ENCODE measurements around the gene SHISA9.
"Not testable (repeated sequence)": the region's sequence is repeated elsewhere in the genome, so short reads cannot be mapped to it uniquely, and the experiment has no call there.

SHISA9 gene

DNA sequence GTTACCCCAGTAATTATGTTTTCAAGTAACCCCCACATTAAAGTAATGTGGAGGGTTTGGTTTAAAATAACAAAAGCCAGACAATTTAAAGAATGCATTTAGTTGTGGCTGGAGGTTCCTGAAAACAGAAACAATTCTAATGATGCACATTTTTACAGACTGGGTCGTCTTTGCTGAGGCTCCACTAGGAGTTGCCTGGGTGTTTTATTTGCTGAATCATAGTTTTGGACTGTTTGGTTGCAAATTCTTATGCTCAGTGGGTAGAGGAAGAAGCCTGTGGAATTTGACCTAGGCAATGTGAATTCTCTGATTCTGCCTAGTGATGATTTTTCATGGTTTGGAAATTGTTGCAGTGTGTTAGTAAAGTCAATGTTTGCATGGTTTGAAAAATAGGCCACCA, 16.3 kb downstream of the SHISA9 start:
- Histone ChIP-seq H3K4me3 (ENCODE audit: low read depth, low read length) (no peak overlapping the region), H3K27ac (ENCODE audit: low read depth, low read length) (peak overlapping the region; percentile 50), H3K9ac (ENCODE audit: low read depth, low read length) (no peak overlapping the region), H3K9me3 (ENCODE audit: control insufficient read depth, insufficient read depth, low read length) (no peaks in the 10 kb centered on the region), H3K4me1 (ENCODE audit: control insufficient read depth, insufficient read depth, low read length) (peaks cover 24% of the 10 kb centered on the region; the same call in 1 of the 2 replicates), H3K27me3 (ENCODE audit: control insufficient read depth, insufficient read depth, low read length) (no peaks in the 10 kb centered on the region), H3K36me3 (ENCODE audit: control insufficient read depth, insufficient read depth, low read length) (peaks cover 9% of the 10 kb centered on the region; the same call in 1 of the 2 replicates)

DNA sequence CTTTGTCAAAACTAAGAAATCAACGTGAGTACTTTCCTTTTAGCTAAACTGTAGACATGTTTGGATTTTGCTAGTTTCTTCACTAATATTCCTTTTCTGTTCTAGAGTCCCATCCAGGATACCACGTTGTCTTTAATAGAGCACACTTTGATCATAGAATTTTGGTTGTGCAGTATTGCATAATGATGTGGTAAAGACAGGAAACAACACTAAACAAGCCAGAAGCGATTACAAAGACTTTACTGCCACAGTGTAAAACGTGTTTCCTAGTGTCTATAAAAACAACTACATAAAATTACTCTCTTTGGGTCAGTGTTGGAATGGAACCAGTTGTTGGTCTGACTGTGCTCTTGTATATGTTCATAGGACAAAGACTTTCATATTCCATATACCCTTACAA, 19.3 kb downstream of the SHISA9 start:
- peaks cover 9% of the 10 kb centered on the region; the same call in 1 of the 2 replicates for H3K36me3 ChIP-seq (ENCODE audit: control insufficient read depth, insufficient read depth, low read length)
- H3K9me3 ChIP-seq (ENCODE audit: control insufficient read depth, insufficient read depth, low read length) = no peaks in the 10 kb centered on the region
- no peak overlapping the region for H3K4me3 ChIP-seq (ENCODE audit: low read depth, low read length)
- no peak overlapping the region for H3K9ac ChIP-seq (ENCODE audit: low read depth, low read length)
- H3K27ac ChIP-seq (ENCODE audit: low read depth, low read length) = no peak overlapping the region
- H3K4me1 ChIP-seq (ENCODE audit: control insufficient read depth, insufficient read depth, low read length) = peaks cover 24% of the 10 kb centered on the region; the same call in 1 of the 2 replicates
- no peaks in the 10 kb centered on the region for H3K27me3 ChIP-seq (ENCODE audit: control insufficient read depth, insufficient read depth, low read length)

DNA sequence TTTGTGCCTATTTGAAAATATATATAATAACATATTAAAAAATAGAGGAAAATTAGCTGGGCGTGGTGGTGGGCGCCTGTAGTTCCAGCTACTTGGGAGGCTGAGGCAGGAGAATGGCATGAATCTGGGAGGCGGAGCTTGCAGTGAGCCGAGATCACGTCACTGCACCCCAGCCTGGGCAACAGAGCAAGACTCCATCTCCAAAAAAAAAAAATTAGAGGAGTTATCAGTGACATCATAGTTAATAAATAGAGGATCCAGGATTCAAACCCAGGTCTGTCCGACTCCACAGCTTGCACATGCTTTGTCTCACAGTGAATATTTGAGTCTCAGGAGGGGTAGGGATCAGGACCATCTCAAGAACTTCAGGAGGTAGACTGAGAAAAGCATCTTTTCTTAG, 22.2 kb downstream of the SHISA9 start:
- H3K9ac ChIP-seq (ENCODE audit: low read depth, low read length); H3K36me3 ChIP-seq (ENCODE audit: control insufficient read depth, insufficient read depth, low read length); H3K9me3 ChIP-seq (ENCODE audit: control insufficient read depth, insufficient read depth, low read length); H3K4me1 ChIP-seq (ENCODE audit: control insufficient read depth, insufficient read depth, low read length); H3K27me3 ChIP-seq (ENCODE audit: control insufficient read depth, insufficient read depth, low read length); H3K27ac ChIP-seq (ENCODE audit: low read depth, low read length); H3K4me3 ChIP-seq (ENCODE audit: low read depth, low read length): not testable (repeated sequence)

DNA sequence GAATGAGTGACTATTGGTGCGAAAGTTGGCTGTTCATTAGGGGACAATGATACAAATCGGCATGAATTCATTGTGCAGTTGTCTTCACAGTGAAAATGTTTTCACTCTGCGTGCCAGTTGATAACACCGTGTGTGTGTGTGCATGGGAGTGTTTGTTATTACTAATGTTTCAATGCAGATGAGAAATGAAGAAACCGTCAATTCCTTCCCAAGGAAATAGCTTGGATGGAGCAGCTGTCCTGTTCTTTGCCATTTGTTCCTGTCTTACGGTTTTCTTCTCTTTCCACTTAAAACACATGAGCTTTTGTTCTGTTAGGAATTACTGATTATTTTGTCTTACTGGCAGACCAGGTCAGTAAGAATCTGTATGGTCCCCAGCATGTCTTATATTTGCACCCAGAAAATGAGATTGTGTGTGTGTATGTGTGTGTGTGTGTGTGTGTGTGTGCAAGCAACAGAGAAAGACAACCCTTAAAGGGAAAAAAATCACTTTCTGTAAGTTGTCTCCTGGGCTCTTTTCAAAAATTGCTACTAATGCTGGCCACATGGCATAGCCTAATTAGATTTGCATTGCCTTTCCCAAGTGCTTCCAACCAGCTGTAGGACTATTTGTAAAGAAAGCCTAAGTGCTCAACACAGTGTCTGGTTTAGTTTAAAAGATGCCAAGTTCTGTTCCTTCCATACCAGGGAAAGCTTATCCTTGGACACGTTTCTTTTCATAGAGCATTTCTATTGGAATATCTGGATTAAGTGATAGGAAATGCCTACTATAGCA, 23.8 kb downstream of the SHISA9 start:
- H3K27me3 ChIP-seq (ENCODE audit: control insufficient read depth, insufficient read depth, low read length) = no peaks in the 10 kb centered on the region
- no peak overlapping the region for H3K4me3 ChIP-seq (ENCODE audit: low read depth, low read length)
- H3K9me3 ChIP-seq (ENCODE audit: control insufficient read depth, insufficient read depth, low read length) = no peaks in the 10 kb centered on the region
- H3K4me1 ChIP-seq (ENCODE audit: control insufficient read depth, insufficient read depth, low read length) = no peaks in the 10 kb centered on the region
- no peaks in the 10 kb centered on the region for H3K36me3 ChIP-seq (ENCODE audit: control insufficient read depth, insufficient read depth, low read length)
- no peak overlapping the region for H3K27ac ChIP-seq (ENCODE audit: low read depth, low read length)
- H3K9ac ChIP-seq (ENCODE audit: low read depth, low read length) = no peak overlapping the region

DNA sequence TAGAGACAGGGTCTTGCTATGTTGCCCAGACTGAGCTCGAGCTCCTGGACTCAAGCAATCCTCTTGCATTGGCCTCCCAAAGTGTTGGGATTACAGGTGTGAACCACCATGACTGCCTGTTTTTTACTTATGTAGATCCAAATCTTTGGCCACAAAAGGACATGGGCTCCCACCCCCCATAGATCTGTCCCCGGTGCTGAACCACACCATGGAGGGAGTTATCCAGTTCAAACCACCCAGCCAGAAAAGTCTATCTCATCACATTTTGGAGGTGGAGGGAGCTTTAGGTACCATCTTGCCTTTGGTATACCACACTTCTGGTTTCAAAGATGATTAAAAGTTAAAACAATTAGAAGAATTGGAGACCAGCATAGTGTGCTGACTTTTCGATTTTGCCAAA, 26.2 kb downstream of the SHISA9 start:
- no peaks in the 10 kb centered on the region for H3K36me3 ChIP-seq (ENCODE audit: control insufficient read depth, insufficient read depth, low read length)
- H3K27ac ChIP-seq (ENCODE audit: low read depth, low read length) = no peak overlapping the region
- no peaks in the 10 kb centered on the region for H3K9me3 ChIP-seq (ENCODE audit: control insufficient read depth, insufficient read depth, low read length)

DNA sequence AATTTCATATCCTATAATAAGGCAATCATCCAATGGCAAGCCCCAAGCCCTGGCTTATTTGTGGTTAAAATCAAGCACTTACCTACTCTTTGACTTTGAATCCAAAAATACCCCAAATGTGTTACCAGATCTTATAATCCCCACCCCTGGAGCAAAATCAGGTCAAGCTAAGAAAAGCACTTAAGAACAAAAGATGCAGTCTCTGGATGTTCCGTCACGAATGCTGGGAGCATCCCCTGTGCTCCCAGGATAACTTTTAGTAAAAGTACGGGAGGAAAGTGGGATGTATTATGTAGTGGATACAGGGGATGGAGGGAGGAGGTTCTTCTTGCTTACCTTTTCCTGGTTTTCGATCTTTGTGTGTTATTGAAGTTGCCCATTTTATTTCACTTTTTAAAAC, 29.5 kb downstream of the SHISA9 start:
- no peak overlapping the region for H3K27ac ChIP-seq (ENCODE audit: low read depth, low read length)
- H3K4me3 ChIP-seq (ENCODE audit: low read depth, low read length) = no peak overlapping the region
- no peaks in the 10 kb centered on the region for H3K9me3 ChIP-seq (ENCODE audit: control insufficient read depth, insufficient read depth, low read length)
- H3K9ac ChIP-seq (ENCODE audit: low read depth, low read length) = no peak overlapping the region
- H3K27me3 ChIP-seq (ENCODE audit: control insufficient read depth, insufficient read depth, low read length) = no peaks in the 10 kb centered on the region
- H3K36me3 ChIP-seq (ENCODE audit: control insufficient read depth, insufficient read depth, low read length) = no peaks in the 10 kb centered on the region
- H3K4me1 ChIP-seq (ENCODE audit: control insufficient read depth, insufficient read depth, low read length) = peaks cover 5% of the 10 kb centered on the region; the same call in 1 of the 2 replicates

More for the DNA sequence above, 26.2 kb downstream of the SHISA9 start:
- H3K9ac ChIP-seq (ENCODE audit: low read depth, low read length) = no peak overlapping the region
- H3K4me3 ChIP-seq (ENCODE audit: low read depth, low read length) = no peak overlapping the region
- no peaks in the 10 kb centered on the region for H3K4me1 ChIP-seq (ENCODE audit: control insufficient read depth, insufficient read depth, low read length)
- H3K27me3 ChIP-seq (ENCODE audit: control insufficient read depth, insufficient read depth, low read length) = no peaks in the 10 kb centered on the region

DNA sequence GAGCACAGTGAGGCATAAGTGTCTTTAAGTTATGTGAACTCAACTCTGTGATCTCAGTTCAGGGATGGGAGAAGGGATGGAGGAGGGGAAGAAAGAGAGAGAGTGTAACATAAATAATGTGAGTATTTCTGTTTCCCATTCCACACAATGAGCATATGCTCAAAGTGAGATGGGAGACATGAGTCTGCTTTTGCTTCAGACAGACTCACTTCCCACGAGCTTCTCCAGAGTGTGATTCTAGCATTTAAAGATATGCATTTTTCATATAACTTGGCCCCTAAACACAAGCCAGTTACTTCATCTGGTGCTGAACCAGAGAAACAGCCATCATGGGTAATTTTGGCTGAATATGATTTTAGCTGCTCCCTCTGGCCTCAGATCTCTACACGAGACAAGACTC, 35.0 kb downstream of the SHISA9 start:
- Histone ChIP-seq H3K27ac (ENCODE audit: low read depth, low read length) (no peak overlapping the region), H3K9ac (ENCODE audit: low read depth, low read length) (no peak overlapping the region), H3K4me1 (ENCODE audit: control insufficient read depth, insufficient read depth, low read length) (peaks cover 11% of the 10 kb centered on the region; the same call in 1 of the 2 replicates), H3K9me3 (ENCODE audit: control insufficient read depth, insufficient read depth, low read length) (no peaks in the 10 kb centered on the region), H3K36me3 (ENCODE audit: control insufficient read depth, insufficient read depth, low read length) (no peaks in the 10 kb centered on the region), H3K27me3 (ENCODE audit: control insufficient read depth, insufficient read depth, low read length) (no peaks in the 10 kb centered on the region), H3K4me3 (ENCODE audit: low read depth, low read length) (no peak overlapping the region)

DNA sequence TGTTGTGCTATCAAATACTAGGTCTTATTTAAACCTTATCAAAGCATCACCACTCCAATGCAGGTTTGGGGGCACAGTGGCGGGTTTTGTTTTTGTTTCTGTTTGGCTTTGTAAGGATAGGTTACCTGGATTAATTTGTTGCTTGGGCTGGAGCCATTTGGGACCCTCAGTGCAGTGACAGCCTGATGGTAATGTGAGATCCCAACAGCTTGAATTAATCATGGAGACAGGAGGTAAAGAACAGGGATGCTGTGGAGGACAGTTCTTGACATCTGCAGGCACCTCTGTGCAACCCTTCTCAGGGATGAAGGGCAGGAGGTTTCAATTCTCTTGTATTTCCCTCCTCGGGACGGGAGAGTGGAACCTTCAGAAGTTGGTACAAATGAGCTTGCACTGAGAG, 40.5 kb downstream of the SHISA9 start:
- H3K9ac ChIP-seq (ENCODE audit: low read depth, low read length) = no peak overlapping the region
- no peak overlapping the region for H3K4me3 ChIP-seq (ENCODE audit: low read depth, low read length)
- no peaks in the 10 kb centered on the region for H3K9me3 ChIP-seq (ENCODE audit: control insufficient read depth, insufficient read depth, low read length)
- H3K4me1 ChIP-seq (ENCODE audit: control insufficient read depth, insufficient read depth, low read length) = 0 out of 2 replicates have a peak, but pooled peaks cover 11% of the 10 kb centered on the region
- H3K27me3 ChIP-seq (ENCODE audit: control insufficient read depth, insufficient read depth, low read length) = no peaks in the 10 kb centered on the region
- H3K27ac ChIP-seq (ENCODE audit: low read depth, low read length) = no peak overlapping the region
- no peaks in the 10 kb centered on the region for H3K36me3 ChIP-seq (ENCODE audit: control insufficient read depth, insufficient read depth, low read length)

DNA sequence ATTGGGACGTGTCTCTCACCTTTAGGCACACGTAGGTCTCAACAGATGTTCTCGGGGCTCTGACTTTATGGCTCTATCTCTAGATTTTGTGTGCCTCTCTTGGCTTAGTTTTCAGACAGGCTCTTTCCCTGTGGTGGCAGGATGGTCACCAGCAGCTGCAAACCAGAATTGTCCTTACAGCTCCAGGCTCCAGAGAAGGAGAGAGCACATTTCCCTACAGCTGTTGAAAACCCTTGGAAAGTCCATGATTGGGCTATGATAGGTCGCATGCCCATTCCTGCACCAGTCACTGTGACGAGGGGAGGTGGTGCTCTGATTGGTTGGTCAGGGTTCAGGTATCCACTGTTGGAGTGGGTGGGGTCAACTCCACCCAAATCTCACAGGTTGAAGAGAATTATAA, 41.5 kb downstream of the SHISA9 start:
- no peaks in the 10 kb centered on the region for H3K36me3 ChIP-seq (ENCODE audit: control insufficient read depth, insufficient read depth, low read length)
- H3K9me3 ChIP-seq (ENCODE audit: control insufficient read depth, insufficient read depth, low read length) = no peaks in the 10 kb centered on the region
- no peak overlapping the region for H3K27ac ChIP-seq (ENCODE audit: low read depth, low read length)
- H3K9ac ChIP-seq (ENCODE audit: low read depth, low read length) = no peak overlapping the region
- no peaks in the 10 kb centered on the region for H3K27me3 ChIP-seq (ENCODE audit: control insufficient read depth, insufficient read depth, low read length)
- 0 out of 2 replicates have a peak, but pooled peaks cover 11% of the 10 kb centered on the region for H3K4me1 ChIP-seq (ENCODE audit: control insufficient read depth, insufficient read depth, low read length)
- no peak overlapping the region for H3K4me3 ChIP-seq (ENCODE audit: low read depth, low read length)

DNA sequence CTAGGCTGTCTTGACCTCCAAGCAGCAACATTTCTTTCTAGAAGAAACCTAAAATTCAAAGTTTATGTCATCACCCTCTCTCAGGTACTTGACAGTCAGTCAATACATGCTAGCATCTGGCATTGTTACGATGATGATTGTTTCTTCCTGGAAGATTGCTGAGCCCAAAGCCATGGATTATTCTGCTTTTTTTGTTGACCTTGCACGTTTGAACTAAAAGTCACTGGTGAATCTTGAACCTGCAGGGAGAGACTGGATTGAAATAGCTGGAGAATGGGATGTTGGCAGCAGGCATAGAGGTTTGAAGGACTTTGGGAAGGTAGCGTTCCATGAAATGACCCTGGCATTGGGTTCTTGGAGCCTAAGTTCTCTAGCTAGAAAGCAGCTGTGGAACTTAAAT, 42.9 kb downstream of the SHISA9 start:
- no peak overlapping the region for H3K9ac ChIP-seq (ENCODE audit: low read depth, low read length)
- H3K36me3 ChIP-seq (ENCODE audit: control insufficient read depth, insufficient read depth, low read length) = 0 out of 2 replicates have a peak, but pooled peaks cover 3% of the 10 kb centered on the region
- H3K4me1 ChIP-seq (ENCODE audit: control insufficient read depth, insufficient read depth, low read length) = 0 out of 2 replicates have a peak, but pooled peaks cover 11% of the 10 kb centered on the region
- H3K27ac ChIP-seq (ENCODE audit: low read depth, low read length) = no peak overlapping the region
- H3K4me3 ChIP-seq (ENCODE audit: low read depth, low read length) = no peak overlapping the region
- no peaks in the 10 kb centered on the region for H3K9me3 ChIP-seq (ENCODE audit: control insufficient read depth, insufficient read depth, low read length)
- H3K27me3 ChIP-seq (ENCODE audit: control insufficient read depth, insufficient read depth, low read length) = no peaks in the 10 kb centered on the region

DNA sequence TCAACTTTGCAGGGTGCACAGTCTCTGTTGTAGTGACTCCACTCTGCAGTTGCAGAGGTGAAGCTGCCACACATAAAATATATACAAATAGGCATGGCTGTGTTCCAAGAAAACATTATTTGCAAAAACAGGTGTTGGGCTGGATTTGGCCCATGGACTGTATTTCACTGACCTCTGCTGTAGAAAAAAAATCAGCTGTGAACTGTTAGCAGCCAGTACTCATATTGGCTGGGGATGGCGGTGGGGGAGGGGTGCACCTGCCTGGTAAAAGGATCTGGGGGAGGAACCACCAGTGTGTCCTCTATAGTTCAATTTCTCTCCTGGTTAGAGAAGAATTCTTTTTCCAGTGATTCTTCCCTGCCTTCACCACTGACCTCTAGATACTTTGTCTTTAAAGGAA, 50.0 kb downstream of the SHISA9 start:
- H3K27ac ChIP-seq (ENCODE audit: low read depth, low read length) = no peak overlapping the region
- peaks cover 10% of the 10 kb centered on the region for H3K4me1 ChIP-seq (ENCODE audit: control insufficient read depth, insufficient read depth, low read length)
- 0 out of 2 replicates have a peak, but pooled peaks cover 3% of the 10 kb centered on the region for H3K36me3 ChIP-seq (ENCODE audit: control insufficient read depth, insufficient read depth, low read length)
- H3K9ac ChIP-seq (ENCODE audit: low read depth, low read length) = no peak overlapping the region
- no peak overlapping the region for H3K4me3 ChIP-seq (ENCODE audit: low read depth, low read length)
- H3K27me3 ChIP-seq (ENCODE audit: control insufficient read depth, insufficient read depth, low read length) = no peaks in the 10 kb centered on the region
- no peaks in the 10 kb centered on the region for H3K9me3 ChIP-seq (ENCODE audit: control insufficient read depth, insufficient read depth, low read length)

Data from HUES48 (cell line).